ENCODE data around the gene OPN1SW.

OPN1SW gene

GRCh38 chr7:128757203-128757602 is 18.4 kb downstream of the OPN1SW start:
- Histone ChIP-seq H3K27me3 (no peaks in the 10 kb centered on the region), H3K27ac (no peak overlapping the region), H3K4me1 (ENCODE audit: control insufficient read depth in 1 of 2, insufficient read depth in 1 of 2, low read depth in 1 of 2, low read length in 1 of 2) (no peaks in the 10 kb centered on the region), H3K9me3 (no peaks in the 10 kb centered on the region), H3K36me3 (peaks cover 55% of the 10 kb centered on the region), H3K4me3 (ENCODE audit: low read depth in 1 of 2, low read length in 1 of 2) (no peak overlapping the region)
- no peak for TF ChIP-seq CTCF (IDR thresholded peaks at IDR 0.05)

GRCh38 chr7:128755819-128756476 is 19.6 kb downstream of the OPN1SW start:
- Histone ChIP-seq H3K36me3 (peaks cover 47% of the 10 kb centered on the region), H3K4me3 (ENCODE audit: low read depth in 1 of 2, low read length in 1 of 2) (no peak overlapping the region), H3K9me3 (no peaks in the 10 kb centered on the region), H3K4me1 (ENCODE audit: control insufficient read depth in 1 of 2, insufficient read depth in 1 of 2, low read depth in 1 of 2, low read length in 1 of 2) (no peaks in the 10 kb centered on the region), H3K27ac (no peak overlapping the region), H3K27me3 (no peaks in the 10 kb centered on the region)
- TF ChIP-seq CTCF (IDR thresholded peaks at IDR 0.05) = no peak

GRCh38 chr7:128755075-128755818 is 20.3 kb downstream of the OPN1SW start:
- Histone ChIP-seq H3K4me3 (ENCODE audit: low read depth in 1 of 2, low read length in 1 of 2) (no peak overlapping the region), H3K9me3 (no peaks in the 10 kb centered on the region), H3K27me3 (no peaks in the 10 kb centered on the region), H3K36me3 (peaks cover 41% of the 10 kb centered on the region), H3K4me1 (ENCODE audit: control insufficient read depth in 1 of 2, insufficient read depth in 1 of 2, low read depth in 1 of 2, low read length in 1 of 2) (no peaks in the 10 kb centered on the region), H3K27ac (no peak overlapping the region)
- no peak for TF ChIP-seq CTCF (IDR thresholded peaks at IDR 0.05)

GRCh38 chr7:128752251-128752650 is 23.3 kb downstream of the OPN1SW start:
- Histone ChIP-seq H3K27me3 (no peaks in the 10 kb centered on the region), H3K27ac (no peak overlapping the region), H3K4me3 (ENCODE audit: low read depth in 1 of 2, low read length in 1 of 2) (no peak overlapping the region), H3K36me3 (peaks cover 31% of the 10 kb centered on the region), H3K9me3 (no peaks in the 10 kb centered on the region), H3K4me1 (ENCODE audit: control insufficient read depth in 1 of 2, insufficient read depth in 1 of 2, low read depth in 1 of 2, low read length in 1 of 2) (peaks cover 5 to 6% of the 10 kb centered on the region in 2 experiments)
- no peak for TF ChIP-seq CTCF (IDR thresholded peaks at IDR 0.05)

GRCh38 chr7:128747327-128748079 is 28.1 kb downstream of the OPN1SW start:
- Histone ChIP-seq H3K9me3 (no peaks in the 10 kb centered on the region), H3K36me3 (peaks cover 8% of the 10 kb centered on the region), H3K27ac (no peak overlapping the region), H3K4me3 (ENCODE audit: low read depth in 1 of 2, low read length in 1 of 2) (no peak overlapping the region), H3K27me3 (no peaks in the 10 kb centered on the region), H3K4me1 (ENCODE audit: control insufficient read depth in 1 of 2, insufficient read depth in 1 of 2, low read depth in 1 of 2, low read length in 1 of 2) (peaks cover 5 to 6% of the 10 kb centered on the region in 2 experiments)
- no peak for TF ChIP-seq CTCF (IDR thresholded peaks at IDR 0.05)

Measured in neutrophil (primary cell).